PC-9 (cell line): ENCODE data around the gene ESM1.

Experiments used
- EZH2 ChIP-seq: fragments of 200-600 bp; sonication (generic); IDR thresholded peaks from 2 replicates; pipeline ENCODE4 v1.8.0; 2017; ENCODE audit warnings: antibody characterized with exemption, low read depth
- TF ChIP-seq, protein P1 (sequence below): fragments of 200-600 bp; sonication (generic); conservative IDR thresholded peaks from 2 replicates; pipeline ENCODE4 v1.6.1; 2017; ENCODE audit warnings: mixed run types, antibody characterized with exemption, mild to moderate bottlenecking, moderate library complexity

DNA sequence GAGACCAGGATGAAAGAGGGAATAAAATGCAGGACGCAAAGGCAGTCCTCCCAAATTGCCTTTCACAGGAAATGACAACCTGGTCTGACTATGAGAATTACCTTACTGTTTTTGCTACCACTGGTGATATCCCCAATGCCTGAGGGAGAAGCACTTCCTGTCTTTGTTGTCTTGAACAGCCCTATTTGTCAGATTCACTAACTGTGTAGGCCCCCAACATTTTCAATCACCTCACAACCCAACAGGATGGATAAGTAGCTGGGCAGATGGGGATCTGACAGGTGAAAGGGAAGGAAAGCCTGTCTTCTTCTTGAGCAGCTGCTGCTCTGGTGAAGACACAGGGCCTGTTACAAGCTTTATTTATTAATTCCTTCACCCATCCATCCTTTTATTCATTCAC lies 9.7 kb downstream of the ESM1 start:
- TF ChIP-seq, protein P1, sequence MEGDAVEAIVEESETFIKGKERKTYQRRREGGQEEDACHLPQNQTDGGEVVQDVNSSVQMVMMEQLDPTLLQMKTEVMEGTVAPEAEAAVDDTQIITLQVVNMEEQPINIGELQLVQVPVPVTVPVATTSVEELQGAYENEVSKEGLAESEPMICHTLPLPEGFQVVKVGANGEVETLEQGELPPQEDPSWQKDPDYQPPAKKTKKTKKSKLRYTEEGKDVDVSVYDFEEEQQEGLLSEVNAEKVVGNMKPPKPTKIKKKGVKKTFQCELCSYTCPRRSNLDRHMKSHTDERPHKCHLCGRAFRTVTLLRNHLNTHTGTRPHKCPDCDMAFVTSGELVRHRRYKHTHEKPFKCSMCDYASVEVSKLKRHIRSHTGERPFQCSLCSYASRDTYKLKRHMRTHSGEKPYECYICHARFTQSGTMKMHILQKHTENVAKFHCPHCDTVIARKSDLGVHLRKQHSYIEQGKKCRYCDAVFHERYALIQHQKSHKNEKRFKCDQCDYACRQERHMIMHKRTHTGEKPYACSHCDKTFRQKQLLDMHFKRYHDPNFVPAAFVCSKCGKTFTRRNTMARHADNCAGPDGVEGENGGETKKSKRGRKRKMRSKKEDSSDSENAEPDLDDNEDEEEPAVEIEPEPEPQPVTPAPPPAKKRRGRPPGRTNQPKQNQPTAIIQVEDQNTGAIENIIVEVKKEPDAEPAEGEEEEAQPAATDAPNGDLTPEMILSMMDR: no peak
- no peak for TF ChIP-seq EZH2
